ENCODE results near the gene TAS2R60. TPM values are rescaled to one million over a fixed set of nuclear protein-coding genes. Genes with fewer than 3 reads are reported as not detected.

Gene TAS2R60
- total RNA-seq, 1 experiment from 2014 or later, result 0.24 TPM

DNA sequence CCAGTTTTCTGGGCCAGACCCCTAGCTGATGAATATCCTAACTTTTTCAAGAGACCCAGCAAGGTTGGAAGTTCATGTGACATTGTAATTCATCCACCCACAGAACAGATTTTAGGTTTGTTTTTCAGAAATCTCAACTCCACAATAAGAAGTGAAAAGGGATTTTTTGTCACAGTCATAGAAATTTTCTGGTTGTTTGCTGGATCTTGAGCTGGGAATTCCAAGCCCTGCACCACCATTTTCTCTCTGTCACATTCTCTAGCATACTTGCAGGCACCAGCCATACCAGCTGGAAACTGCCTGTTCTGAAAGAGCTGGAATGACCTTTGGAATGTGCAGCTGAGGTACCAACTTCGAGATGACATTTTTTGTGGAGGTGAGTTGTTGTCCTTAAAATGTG is 8.5 kb downstream of the TAS2R60 start:
- POLR2A ChIA-PET, result no interaction called here
- Mint-ChIP-seq H3K4me3 (no peak overlapping the region), H3K27me3 (ENCODE audit: low read depth) (no peaks in the 10 kb centered on the region; the same call in 1 of the 2 replicates), H3K27ac (no peak overlapping the region), H3K9me3 (no peaks in the 10 kb centered on the region), H3K4me1 (peaks cover 5% of the 10 kb centered on the region), H3K36me3 (no peaks in the 10 kb centered on the region)
- DNase-seq (ENCODE audit: low spot score) (no peak), ATAC-seq (no peak)
- CTCF ChIA-PET, result no interaction called here
- TF ChIP-seq ZNF423 (CRISPR knock-in tag; IDR thresholded peaks at IDR 0.05) (no peak), CREB1 (CRISPR knock-in tag; IDR thresholded peaks at IDR 0.05) (no peak), ZNF263 (CRISPR knock-in tag; IDR thresholded peaks at IDR 0.05; ENCODE audit: low read depth) (no peak), TEAD4 (CRISPR knock-in tag; IDR thresholded peaks at IDR 0.05) (no peak), IRF2 (CRISPR knock-in tag; IDR thresholded peaks at IDR 0.05; ENCODE audit: borderline replicate concordance, low read depth) (no peak), RORB (CRISPR knock-in tag; IDR thresholded peaks at IDR 0.05) (no peak), ZNF219 (CRISPR knock-in tag; IDR thresholded peaks at IDR 0.05; ENCODE audit: borderline replicate concordance) (no peak), ZNF121 (CRISPR knock-in tag; IDR thresholded peaks at IDR 0.05) (no peak), SP1 (CRISPR knock-in tag; conservative IDR thresholded peaks at IDR 0.05) (no peak), RELA (CRISPR knock-in tag; IDR thresholded peaks at IDR 0.05; ENCODE audit: borderline replicate concordance) (no peak), FOXK1 (CRISPR knock-in tag; IDR thresholded peaks at IDR 0.05) (no peak), SMAD4 (CRISPR knock-in tag; IDR thresholded peaks at IDR 0.05) (no peak), E2F5 (CRISPR knock-in tag; IDR thresholded peaks at IDR 0.05) (no peak), GRHL2 (CRISPR knock-in tag; IDR thresholded peaks at IDR 0.05; ENCODE audit: insufficient replicate concordance, severe bottlenecking) (no peak), NFATC4 (CRISPR knock-in tag; IDR thresholded peaks at IDR 0.05) (no peak), ATF6 (CRISPR knock-in tag; IDR thresholded peaks at IDR 0.05) (no peak)
- TF ChIP-seq, protein P1, sequence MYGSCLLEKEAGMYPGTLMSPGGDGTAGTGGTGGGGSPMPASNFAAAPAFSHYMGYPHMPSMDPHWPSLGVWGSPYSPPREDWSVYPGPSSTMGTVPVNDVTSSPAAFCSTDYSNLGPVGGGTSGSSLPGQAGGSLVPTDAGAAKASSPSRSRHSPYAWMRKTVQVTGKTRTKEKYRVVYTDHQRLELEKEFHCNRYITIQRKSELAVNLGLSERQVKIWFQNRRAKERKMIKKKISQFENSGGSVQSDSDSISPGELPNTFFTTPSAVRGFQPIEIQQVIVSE (CRISPR knock-in tag; IDR thresholded peaks at IDR 0.05; ENCODE audit: borderline replicate concordance), result no peak
- TF ChIP-seq, protein P2, sequence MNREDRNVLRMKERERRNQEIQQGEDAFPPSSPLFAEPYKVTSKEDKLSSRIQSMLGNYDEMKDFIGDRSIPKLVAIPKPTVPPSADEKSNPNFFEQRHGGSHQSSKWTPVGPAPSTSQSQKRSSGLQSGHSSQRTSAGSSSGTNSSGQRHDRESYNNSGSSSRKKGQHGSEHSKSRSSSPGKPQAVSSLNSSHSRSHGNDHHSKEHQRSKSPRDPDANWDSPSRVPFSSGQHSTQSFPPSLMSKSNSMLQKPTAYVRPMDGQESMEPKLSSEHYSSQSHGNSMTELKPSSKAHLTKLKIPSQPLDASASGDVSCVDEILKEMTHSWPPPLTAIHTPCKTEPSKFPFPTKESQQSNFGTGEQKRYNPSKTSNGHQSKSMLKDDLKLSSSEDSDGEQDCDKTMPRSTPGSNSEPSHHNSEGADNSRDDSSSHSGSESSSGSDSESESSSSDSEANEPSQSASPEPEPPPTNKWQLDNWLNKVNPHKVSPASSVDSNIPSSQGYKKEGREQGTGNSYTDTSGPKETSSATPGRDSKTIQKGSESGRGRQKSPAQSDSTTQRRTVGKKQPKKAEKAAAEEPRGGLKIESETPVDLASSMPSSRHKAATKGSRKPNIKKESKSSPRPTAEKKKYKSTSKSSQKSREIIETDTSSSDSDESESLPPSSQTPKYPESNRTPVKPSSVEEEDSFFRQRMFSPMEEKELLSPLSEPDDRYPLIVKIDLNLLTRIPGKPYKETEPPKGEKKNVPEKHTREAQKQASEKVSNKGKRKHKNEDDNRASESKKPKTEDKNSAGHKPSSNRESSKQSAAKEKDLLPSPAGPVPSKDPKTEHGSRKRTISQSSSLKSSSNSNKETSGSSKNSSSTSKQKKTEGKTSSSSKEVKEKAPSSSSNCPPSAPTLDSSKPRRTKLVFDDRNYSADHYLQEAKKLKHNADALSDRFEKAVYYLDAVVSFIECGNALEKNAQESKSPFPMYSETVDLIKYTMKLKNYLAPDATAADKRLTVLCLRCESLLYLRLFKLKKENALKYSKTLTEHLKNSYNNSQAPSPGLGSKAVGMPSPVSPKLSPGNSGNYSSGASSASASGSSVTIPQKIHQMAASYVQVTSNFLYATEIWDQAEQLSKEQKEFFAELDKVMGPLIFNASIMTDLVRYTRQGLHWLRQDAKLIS (CRISPR knock-in tag; IDR thresholded peaks at IDR 0.05; ENCODE audit: borderline replicate concordance), result no peak

DNA sequence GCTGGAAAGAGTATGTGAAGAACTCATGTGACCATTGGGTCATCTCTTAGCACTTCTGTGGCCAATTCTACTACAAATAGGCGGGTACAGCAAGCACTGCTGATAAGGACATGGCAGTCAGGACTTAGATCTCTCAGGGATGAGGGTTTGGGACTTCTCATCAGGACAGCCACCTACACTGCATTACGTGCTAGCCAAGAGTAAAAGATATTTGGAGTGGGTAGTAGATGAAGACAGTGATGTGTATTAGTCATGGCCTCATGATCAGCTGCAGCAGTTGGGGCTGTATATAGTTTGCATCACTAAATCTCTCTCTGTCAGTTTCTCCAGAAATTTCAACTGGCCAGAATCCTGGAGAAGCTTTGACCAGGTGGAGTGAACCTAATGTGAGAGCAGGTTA is 9.2 kb downstream of the TAS2R60 start:
- no peak for DNase-seq (ENCODE audit: low spot score)
- CTCF ChIA-PET, result no interaction called here
- Mint-ChIP-seq H3K27ac (no peak overlapping the region), H3K27me3 (ENCODE audit: low read depth) (no peaks in the 10 kb centered on the region; the same call in 1 of the 2 replicates), H3K4me3 (no peak overlapping the region), H3K36me3 (no peaks in the 10 kb centered on the region), H3K4me1 (peaks cover 5% of the 10 kb centered on the region), H3K9me3 (no peaks in the 10 kb centered on the region)
- POLR2A ChIA-PET, result no interaction called here
- TF ChIP-seq ELF4 (CRISPR knock-in tag; IDR thresholded peaks at IDR 0.05; ENCODE audit: low read depth) (no peak), TP53 (CRISPR knock-in tag; IDR thresholded peaks at IDR 0.05) (no peak), PREB (CRISPR knock-in tag; IDR thresholded peaks at IDR 0.05; ENCODE audit: borderline replicate concordance) (no peak), CREM (CRISPR knock-in tag; IDR thresholded peaks at IDR 0.05) (no peak), NFYB (CRISPR knock-in tag; conservative IDR thresholded peaks at IDR 0.05; ENCODE audit: low read depth) (no peak), ZNF671 (CRISPR knock-in tag; IDR thresholded peaks at IDR 0.05) (no peak), E2F5 (CRISPR knock-in tag; IDR thresholded peaks at IDR 0.05) (no peak)
- TF ChIP-seq, protein P3, sequence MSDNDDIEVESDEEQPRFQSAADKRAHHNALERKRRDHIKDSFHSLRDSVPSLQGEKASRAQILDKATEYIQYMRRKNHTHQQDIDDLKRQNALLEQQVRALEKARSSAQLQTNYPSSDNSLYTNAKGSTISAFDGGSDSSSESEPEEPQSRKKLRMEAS (CRISPR knock-in tag; IDR thresholded peaks at IDR 0.05), result no peak
- ATAC-seq, result no peak

Measured in WTC11 (cell line).